GM23338 (cell line): ENCODE data around the gene KRT12.

ENCODE experiments used
- CREB1 ChIP-seq: fragments of 250-450 bp; sonication (Bioruptor Pico); IDR thresholded peaks from 2 replicates; pipeline ENCODE4 v1.5.0; 2020; ENCODE audit warnings: low read depth, mild to moderate bottlenecking, moderate library complexity
- CTCF ChIP-seq, 2 experiments: fragments of 200-600 bp in 1 of 2; sonication (generic) in 1 of 2; conservative IDR thresholded peaks; 2 replicates each; pipeline versions ENCODE4 v1.5.1 to v1.6.1; 2016 to 2017; ENCODE audit warnings: antibody characterized with exemption in 2 of 2, low read depth in 2 of 2, mild to moderate bottlenecking in 2 of 2, moderate library complexity in 1 of 2
- EZH2 ChIP-seq: fragments of 200-600 bp; sonication (generic); IDR thresholded peaks from one replicate; pipeline ENCODE4 v1.8.0; 2017; ENCODE audit warnings: antibody characterized with exemption, mild to moderate bottlenecking, low read depth; ENCODE audit not compliant: unreplicated experiment
- EZH2phosphoT487 ChIP-seq: fragments of 200-600 bp; sonication (generic); IDR thresholded peaks from one replicate; pipeline ENCODE4 v1.8.1; 2018; ENCODE audit warnings: antibody characterized with exemption; ENCODE audit not compliant: unreplicated experiment
- NANOG ChIP-seq: IDR thresholded peaks from 2 replicates; pipeline ENCODE4 v1.6.1; 2016; ENCODE audit warnings: antibody characterized with exemption, borderline replicate concordance

- TF ChIP-seq CTCF (conservative IDR thresholded peaks at IDR 0.05; ENCODE audit: low read depth in 2 of 2) (no peak), EZH2phosphoT487 (no peak), CREB1 (CRISPR knock-in tag) (no peak), EZH2 (no peak), NANOG (no peak)
Measured at GRCh38 chr17:40886090-40886489, 19.1 kb upstream of the KRT12 start.
